T-helper 2 cell (primary cell): ENCODE measurements around the gene KNDC1.
"Not testable (repeated sequence)": the region's sequence is repeated elsewhere in the genome, so short reads cannot be mapped to it uniquely, and the experiment has no call there.

ENCODE experiments used
- DNase-seq, 5 experiments: peaks; one replicate each; pipeline versions ENCODE4 v3.0.0 to v3.0.0-alpha.2; 2012 to 2022

The KNDC1 gene

GRCh38 chr10:133162910-133163856 is 3.2 kb downstream of the KNDC1 start:
- no peak for DNase-seq

GRCh38 chr10:133163889-133164815 is 4.1 kb downstream of the KNDC1 start:
- DNase-seq, result no peak

GRCh38 chr10:133164816-133165555 is 5.0 kb downstream of the KNDC1 start:
- no peak for DNase-seq

GRCh38 chr10:133165556-133166503 is 5.8 kb downstream of the KNDC1 start:
- no peak for DNase-seq

- DNase-seq, result no peak
Observed at GRCh38 chr10:133166504-133166827, 6.4 kb downstream of the KNDC1 start.

GRCh38 chr10:133166828-133167692 is 7.0 kb downstream of the KNDC1 start:
- DNase-seq, result no peak

- no peak for DNase-seq
Observed at GRCh38 chr10:133167693-133168616, 7.9 kb downstream of the KNDC1 start.

GRCh38 chr10:133168617-133169031 is 8.6 kb downstream of the KNDC1 start:
- DNase-seq, result no peak

GRCh38 chr10:133169173-133169947 is 9.3 kb downstream of the KNDC1 start:
- DNase-seq, result no peak

- DNase-seq, result no peak
Observed at GRCh38 chr10:133170092-133170491, 10.1 kb downstream of the KNDC1 start.

GRCh38 chr10:133173860-133174640 is 14.0 kb downstream of the KNDC1 start:
- no peak for DNase-seq

- DNase-seq, result no peak
Observed at GRCh38 chr10:133174689-133175263, 14.8 kb downstream of the KNDC1 start.

GRCh38 chr10:133175624-133176023 is 15.6 kb downstream of the KNDC1 start:
- not testable (repeated sequence) for DNase-seq

- DNase-seq, result no peak
Observed at GRCh38 chr10:133176546-133176945, 16.5 kb downstream of the KNDC1 start.

GRCh38 chr10:133177380-133178157 is 17.6 kb downstream of the KNDC1 start:
- DNase-seq, result no peak

GRCh38 chr10:133178357-133179127 is 18.5 kb downstream of the KNDC1 start:
- DNase-seq, result no peak
